ENCODE data around the gene PSD.

DNA sequence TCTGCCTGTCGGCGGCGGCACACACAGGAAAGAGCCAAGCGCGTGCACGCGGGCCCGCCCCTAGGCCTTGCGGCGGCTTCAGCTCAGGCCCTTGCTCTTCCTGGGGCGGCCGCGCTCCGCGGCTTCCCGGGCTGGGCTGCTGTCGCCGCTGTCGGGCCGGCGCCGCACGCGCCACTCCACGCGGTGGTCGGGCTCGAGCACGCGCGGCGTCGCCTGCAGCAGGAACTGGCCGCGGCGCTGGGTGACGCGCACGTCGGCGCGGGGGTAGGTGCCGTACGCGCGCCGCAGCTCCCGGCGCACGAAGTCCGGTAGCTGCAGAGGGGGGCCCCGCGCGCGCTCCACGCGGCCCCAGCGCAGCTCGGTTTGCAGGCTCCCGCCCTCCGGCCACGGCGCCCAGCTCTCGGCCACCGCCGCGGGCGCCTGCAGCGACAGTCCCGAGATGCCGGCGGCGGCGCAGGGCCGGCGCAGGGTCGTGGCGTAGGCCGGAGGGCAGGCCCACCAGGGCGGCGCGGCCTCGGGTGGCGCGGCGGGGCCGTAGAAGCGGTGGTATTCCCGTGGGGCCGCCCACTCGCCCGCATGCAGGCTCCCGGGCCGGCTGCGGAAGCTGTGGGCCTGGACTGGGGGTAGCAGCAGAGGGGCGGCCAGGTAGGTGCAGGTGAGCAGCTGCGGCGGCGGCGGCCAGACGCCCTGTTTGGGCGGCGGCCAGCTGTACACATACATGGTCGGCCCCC, 32.0 kb upstream of the PSD start:
- TF ChIP-seq, protein P1, sequence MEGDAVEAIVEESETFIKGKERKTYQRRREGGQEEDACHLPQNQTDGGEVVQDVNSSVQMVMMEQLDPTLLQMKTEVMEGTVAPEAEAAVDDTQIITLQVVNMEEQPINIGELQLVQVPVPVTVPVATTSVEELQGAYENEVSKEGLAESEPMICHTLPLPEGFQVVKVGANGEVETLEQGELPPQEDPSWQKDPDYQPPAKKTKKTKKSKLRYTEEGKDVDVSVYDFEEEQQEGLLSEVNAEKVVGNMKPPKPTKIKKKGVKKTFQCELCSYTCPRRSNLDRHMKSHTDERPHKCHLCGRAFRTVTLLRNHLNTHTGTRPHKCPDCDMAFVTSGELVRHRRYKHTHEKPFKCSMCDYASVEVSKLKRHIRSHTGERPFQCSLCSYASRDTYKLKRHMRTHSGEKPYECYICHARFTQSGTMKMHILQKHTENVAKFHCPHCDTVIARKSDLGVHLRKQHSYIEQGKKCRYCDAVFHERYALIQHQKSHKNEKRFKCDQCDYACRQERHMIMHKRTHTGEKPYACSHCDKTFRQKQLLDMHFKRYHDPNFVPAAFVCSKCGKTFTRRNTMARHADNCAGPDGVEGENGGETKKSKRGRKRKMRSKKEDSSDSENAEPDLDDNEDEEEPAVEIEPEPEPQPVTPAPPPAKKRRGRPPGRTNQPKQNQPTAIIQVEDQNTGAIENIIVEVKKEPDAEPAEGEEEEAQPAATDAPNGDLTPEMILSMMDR (IDR thresholded peaks at IDR 0.05; ENCODE audit: low read depth, low read length) = no peak
- no peak for TF ChIP-seq EZH2phosphoT487 (IDR thresholded peaks at IDR 0.05; ENCODE audit: low read depth)
